Stimulated activated effector memory CD8-positive, alpha-beta T cell treated with anti-CD3 and anti-CD28 coated beads, Interleukin-12 subunit alpha, Interleukin-12 subunit beta, amount 100 ng/mL, for 72 hours (primary cell): ENCODE results near the gene CREB3L2.
A peak's percentile ranks its signal among the peaks of the same experiment; 100 is the strongest.
"Not testable (repeated sequence)": the region's sequence is repeated elsewhere in the genome, so short reads cannot be mapped to it uniquely, and the experiment has no call there.

Experiments used
- ATAC-seq: fragments of 150-1000 bp; cut with Tn5 transposase; 2 replicates; pipeline ENCODE4 v1.10.0; 2021
- DNase-seq, 2 donors: peaks; one replicate each; pipeline ENCODE4 v3.0.0; 2021 to 2022; ENCODE audit warnings: low spot score in 2 of 2
- H3K27ac Mint-ChIP-seq: one replicate; pipeline ENCODE4 v1.8.0; 2022; ENCODE audit warnings: mild to moderate bottlenecking, mixed read lengths
- H3K36me3 Mint-ChIP-seq: one replicate; pipeline ENCODE4 v1.8.0; 2022; ENCODE audit warnings: mild to moderate bottlenecking, mixed read lengths
- H3K4me1 Mint-ChIP-seq: one replicate; pipeline ENCODE4 v1.8.0; 2022; ENCODE audit warnings: mixed read lengths
- H3K4me3 Mint-ChIP-seq: one replicate; pipeline ENCODE4 v1.8.0; 2022; ENCODE audit warnings: mild to moderate bottlenecking, mixed read lengths
- H3K9me3 Mint-ChIP-seq: one replicate; pipeline ENCODE4 v1.8.0; 2022; ENCODE audit warnings: mixed read lengths

CREB3L2 gene

DNA sequence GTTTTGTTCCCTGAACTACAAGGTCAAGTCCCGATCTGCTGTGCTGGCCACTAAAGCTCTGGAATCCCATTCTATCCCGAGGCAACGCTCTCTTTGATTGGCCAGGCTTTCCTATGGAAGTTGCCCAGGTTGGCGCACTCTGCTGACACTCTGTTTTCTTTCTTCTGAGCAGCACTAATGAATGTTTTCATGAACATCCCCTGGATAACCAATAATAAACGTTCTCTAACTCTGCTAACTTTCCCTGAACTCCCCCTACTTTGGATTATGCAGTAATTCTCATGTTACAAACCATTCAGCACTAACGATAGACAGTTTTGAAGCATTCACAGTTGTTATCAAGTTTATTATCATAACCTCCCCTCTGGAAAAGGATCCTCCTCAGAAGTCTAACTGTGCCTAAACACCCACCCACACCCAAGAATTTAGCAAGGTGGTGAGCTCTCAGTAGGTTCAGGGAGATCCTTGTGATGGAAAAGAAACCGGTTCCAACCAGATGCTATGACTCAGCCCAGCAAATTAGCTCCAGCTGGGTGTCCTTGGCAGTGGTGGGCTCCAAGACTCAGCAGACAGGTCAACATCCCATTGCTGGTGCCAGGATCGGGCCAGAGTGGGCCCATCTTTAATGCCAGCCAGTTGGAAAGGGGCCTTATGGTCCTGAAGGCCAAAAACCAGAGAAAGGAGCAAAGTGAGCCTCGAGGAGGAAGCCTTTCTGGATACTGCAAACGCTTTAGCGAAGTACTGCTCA is 68.4 kb downstream of the CREB3L2 start:
- no peak for ATAC-seq
- no peak overlapping the region for H3K4me3 Mint-ChIP-seq

DNA sequence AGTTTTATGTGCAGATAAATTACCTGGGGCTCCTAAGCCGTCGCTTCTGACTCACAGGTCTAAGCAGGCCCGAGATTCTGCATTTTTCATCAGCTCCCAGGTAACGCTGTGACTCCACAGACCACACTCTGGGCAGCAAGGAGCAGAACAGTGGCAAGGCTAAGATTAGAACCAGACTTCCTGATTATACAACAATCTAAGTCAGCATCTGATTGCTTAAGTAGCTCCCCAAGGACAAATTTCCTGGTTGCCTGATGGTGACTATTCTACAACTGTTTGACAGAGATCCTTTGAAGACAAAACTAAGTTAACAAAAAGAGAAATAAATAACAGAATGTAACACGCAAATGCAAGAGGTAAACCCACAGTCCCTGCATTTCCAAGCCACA is 69.0 kb downstream of the CREB3L2 start:
- H3K4me1 Mint-ChIP-seq, result peaks cover 61% of the 10 kb centered on the region
- H3K27ac Mint-ChIP-seq, result peak overlapping the region; percentile 79
- DNase-seq, result no peak

More for the DNA sequence above, 68.4 kb downstream of the CREB3L2 start:
- Mint-ChIP-seq H3K27ac (peak overlapping the region; percentile 79), H3K36me3 (peaks cover 7% of the 10 kb centered on the region), H3K4me1 (peaks cover 61% of the 10 kb centered on the region), H3K9me3 (no peaks in the 10 kb centered on the region)
- DNase-seq, result no peak

DNA sequence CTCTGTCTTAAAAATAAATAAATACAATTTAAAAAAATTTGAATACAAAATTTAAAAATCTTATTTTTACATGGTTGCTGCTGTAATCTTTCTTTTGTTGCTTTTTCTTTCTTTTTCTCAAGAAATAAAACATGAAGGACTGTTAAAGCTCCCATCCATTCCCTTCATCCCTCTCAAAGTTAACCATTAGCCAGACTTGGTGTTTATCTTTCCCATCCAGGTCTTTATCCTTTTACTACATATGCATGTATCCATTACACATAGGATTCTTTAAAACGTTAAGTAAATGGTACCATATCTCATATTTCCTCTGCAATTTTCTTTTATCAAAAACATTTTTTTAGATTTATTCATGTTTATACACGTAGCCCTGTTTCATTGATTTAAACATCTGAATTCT is 70.1 kb downstream of the CREB3L2 start:
- peak overlapping the region; percentile 79 for H3K27ac Mint-ChIP-seq
- DNase-seq, result no peak
- no peak overlapping the region for H3K4me3 Mint-ChIP-seq
- no peak for ATAC-seq
- H3K36me3 Mint-ChIP-seq, result peaks cover 20% of the 10 kb centered on the region
- H3K4me1 Mint-ChIP-seq, result peaks cover 61% of the 10 kb centered on the region
- H3K9me3 Mint-ChIP-seq, result no peaks in the 10 kb centered on the region

More for the DNA sequence above, 69.0 kb downstream of the CREB3L2 start:
- Mint-ChIP-seq H3K9me3 (no peaks in the 10 kb centered on the region), H3K36me3 (peaks cover 9% of the 10 kb centered on the region), H3K4me3 (no peak overlapping the region)
- no peak for ATAC-seq

DNA sequence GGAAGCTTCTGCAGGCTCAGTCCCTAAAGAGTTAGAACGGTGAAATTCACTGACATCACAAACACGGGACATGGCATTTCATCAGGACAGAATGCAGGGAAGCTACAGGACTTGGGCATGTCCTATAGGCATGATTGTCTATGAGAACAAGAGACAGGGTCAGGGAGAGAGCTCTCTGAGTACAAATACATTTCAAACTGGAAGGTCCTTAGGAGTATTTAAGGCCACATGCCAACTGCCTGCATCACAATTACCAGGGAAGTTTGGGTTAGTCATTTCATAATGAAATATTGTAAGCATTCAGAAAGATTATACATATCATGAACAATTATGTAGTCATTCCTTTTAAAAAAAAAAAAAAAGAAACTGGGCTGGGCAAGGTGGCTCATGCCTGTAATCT is 71.3 kb downstream of the CREB3L2 start:
- ATAC-seq, result peak; percentile 81
- DNase-seq, result no peak
- Mint-ChIP-seq H3K36me3 (peaks cover 32% of the 10 kb centered on the region), H3K9me3 (no peaks in the 10 kb centered on the region), H3K4me3 (no peak overlapping the region), H3K27ac (peak overlapping the region; percentile 61), H3K4me1 (peaks cover 53% of the 10 kb centered on the region)

DNA sequence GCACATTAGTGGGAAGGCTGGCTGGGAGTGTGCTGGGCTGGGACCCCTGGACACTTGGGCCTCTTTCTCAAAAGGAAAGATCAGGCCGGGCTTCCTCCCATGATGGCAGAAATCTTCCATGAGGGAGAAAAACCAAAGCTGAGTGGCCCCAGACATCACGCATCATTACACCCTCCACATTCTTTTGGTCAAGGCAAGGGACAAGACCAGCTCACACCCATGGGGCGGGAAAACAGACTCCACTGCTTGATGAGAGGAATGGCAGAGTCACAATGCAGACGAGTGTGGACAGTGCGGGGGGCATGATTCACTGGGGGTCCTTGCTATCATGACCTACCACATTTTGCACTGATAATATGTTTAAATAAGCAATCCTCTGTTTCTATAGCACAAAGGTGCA is 73.3 kb downstream of the CREB3L2 start:
- ATAC-seq (no peak), DNase-seq (no peak)
- Mint-ChIP-seq H3K4me1 (peaks cover 55% of the 10 kb centered on the region), H3K9me3 (no peaks in the 10 kb centered on the region), H3K27ac (no peak overlapping the region), H3K4me3 (no peak overlapping the region), H3K36me3 (peaks cover 50% of the 10 kb centered on the region)

DNA sequence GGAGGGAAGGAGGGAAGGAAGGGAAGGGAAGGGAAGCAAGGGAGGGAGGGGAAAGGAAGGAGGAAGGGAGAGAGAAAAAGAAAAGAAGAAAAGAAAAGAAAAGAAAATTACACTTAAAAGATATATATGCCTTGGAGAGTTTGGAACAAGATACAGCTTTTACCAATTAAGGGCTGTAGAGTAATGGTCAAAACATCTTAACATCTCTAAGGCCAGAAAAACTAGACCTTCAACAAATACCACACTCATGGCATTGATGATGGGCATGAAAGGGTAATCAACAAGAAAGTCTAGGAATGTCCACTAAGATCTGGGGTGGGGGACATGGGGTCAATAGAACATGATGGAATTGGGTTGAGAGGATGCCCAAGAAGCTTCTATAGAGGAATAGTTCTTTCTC is 74.5 kb downstream of the CREB3L2 start:
- no peak for ATAC-seq
- no peak for DNase-seq
- H3K4me3 Mint-ChIP-seq, result no peak overlapping the region
- no peaks in the 10 kb centered on the region for H3K9me3 Mint-ChIP-seq
- peaks cover 56% of the 10 kb centered on the region for H3K4me1 Mint-ChIP-seq
- H3K36me3 Mint-ChIP-seq, result peaks cover 57% of the 10 kb centered on the region
- peak overlapping the region; percentile 23 for H3K27ac Mint-ChIP-seq

DNA sequence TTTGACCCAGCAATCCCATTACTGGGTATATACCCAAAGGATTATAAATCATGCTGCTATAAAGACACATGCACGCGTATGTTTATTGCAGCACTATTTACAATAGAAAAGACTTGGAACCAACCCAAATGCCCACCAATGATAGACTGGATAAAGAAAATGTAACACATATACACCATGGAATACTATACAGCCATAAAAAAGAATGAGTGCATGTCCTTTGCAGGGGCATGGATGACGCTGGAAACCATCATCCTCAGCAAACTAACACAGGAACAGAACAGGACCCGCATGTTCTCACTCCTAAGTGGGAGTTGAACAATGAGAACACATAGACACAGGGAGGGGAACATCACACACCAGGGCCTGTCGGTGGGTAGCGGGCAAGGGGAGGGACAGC is 75.7 kb downstream of the CREB3L2 start:
- peaks cover 60% of the 10 kb centered on the region for H3K4me1 Mint-ChIP-seq

DNA sequence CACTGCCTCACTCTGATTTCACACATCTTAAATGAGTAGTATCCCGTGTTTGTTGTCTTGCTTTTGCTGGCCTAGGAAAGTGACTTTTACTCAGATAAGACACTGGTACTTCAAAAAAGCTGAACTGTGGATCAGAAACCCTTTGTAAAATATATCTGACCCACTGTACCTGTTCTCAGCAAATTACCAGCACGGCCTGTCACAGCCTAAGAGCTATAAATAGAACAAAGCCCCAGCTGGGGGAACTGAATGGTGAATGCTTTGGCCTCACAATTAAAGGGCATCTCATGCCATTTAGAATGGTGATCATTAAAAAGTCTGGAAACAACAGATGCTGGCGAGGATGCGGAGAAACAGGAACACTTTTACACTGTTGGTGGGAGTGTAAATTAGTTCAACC is 76.1 kb downstream of the CREB3L2 start:
- Mint-ChIP-seq H3K27ac (peak overlapping the region; percentile 73), H3K4me1 (peaks cover 62% of the 10 kb centered on the region), H3K4me3 (no peak overlapping the region), H3K36me3 (peaks cover 53% of the 10 kb centered on the region), H3K9me3 (no peaks in the 10 kb centered on the region)
- DNase-seq, result no peak
- no peak for ATAC-seq

More for the DNA sequence above, 75.7 kb downstream of the CREB3L2 start:
- not testable (repeated sequence) for DNase-seq, H3K9me3 Mint-ChIP-seq, H3K4me3 Mint-ChIP-seq, H3K27ac Mint-ChIP-seq, ATAC-seq
- H3K36me3 Mint-ChIP-seq, result peaks cover 49% of the 10 kb centered on the region

DNA sequence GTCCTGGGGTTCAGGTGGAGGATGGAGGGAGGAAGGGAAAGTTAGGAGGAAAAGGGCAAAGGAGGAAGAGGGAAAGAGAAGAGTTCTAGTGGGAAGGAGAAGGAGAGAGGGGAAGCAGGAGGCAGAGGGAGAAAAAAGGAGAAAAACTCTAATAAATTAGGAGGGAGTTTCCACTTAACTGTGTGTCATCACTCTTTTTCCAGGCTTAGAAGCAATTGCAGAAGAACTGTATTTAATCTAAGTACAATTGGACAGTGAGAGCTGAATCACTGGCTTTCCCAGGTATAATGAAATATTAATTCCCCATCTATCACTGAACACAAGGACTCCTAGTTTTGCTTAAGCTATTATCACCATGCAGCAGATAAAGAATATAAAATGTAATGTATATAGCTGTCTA is 76.8 kb downstream of the CREB3L2 start:
- Mint-ChIP-seq H3K4me1 (peaks cover 59% of the 10 kb centered on the region), H3K4me3 (no peak overlapping the region), H3K9me3 (no peaks in the 10 kb centered on the region), H3K36me3 (peaks cover 56% of the 10 kb centered on the region), H3K27ac (peak overlapping the region; percentile 73)
- DNase-seq, result no peak
- ATAC-seq, result no peak

DNA sequence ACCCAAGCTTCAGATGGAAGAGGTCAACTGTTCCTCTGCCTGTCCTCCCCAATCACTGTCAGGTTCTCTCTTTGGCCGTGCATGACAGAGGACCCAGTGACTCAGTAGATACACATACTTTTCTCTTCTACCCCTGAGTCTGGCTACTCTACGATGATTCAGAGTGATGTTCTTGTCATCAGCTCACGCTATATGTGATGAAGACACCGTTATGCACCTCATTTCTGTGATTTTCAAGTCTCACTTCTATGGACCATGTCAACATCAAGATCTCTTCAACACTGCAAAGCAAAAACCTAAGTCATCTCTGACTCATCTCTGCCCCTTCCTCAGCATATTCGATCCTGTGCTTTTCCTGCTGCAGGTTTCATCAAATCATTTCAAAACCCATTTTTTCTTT is 78.5 kb downstream of the CREB3L2 start:
- DNase-seq (no peak), ATAC-seq (peak; percentile 99)
- peaks cover 56% of the 10 kb centered on the region for H3K36me3 Mint-ChIP-seq
- no peaks in the 10 kb centered on the region for H3K9me3 Mint-ChIP-seq
- no peak overlapping the region for H3K4me3 Mint-ChIP-seq
- peak overlapping the region; percentile 73 for H3K27ac Mint-ChIP-seq
- peaks cover 60% of the 10 kb centered on the region for H3K4me1 Mint-ChIP-seq

DNA sequence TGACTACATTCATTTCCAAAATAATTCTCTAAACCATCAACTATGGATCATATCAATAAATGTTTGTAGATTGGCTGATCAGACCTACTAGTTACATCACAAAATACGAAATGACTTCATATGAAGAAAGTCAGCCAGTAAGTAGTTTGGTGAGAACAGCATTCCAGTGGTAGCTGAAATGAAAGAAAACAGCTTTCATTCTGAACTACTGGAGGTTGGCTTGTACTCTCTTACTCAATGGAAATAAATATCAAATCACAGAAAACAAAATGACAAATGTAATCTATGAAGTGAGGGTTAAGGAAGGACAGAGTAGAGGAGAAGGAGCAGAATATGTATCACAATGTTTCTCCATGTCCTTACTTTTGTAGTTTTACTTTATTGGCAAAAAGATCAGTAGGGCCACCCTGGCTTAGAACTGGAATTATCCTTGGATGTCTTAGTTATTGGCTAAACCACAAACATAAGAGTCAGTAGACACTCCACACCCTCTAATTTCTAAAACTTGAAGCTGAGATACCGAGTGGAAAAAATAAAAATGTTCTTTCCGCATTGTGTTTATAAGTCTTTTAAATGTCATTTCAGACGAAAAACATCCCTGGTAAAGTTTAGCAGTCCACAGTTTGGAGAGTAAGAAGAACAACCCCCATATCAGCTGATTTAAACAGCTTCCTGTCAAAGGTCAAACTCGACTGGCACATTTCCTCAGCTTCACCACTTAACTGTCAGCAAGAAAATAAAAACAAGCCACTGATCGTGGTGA is 81.1 kb downstream of the CREB3L2 start:
- DNase-seq, result no peak
- Mint-ChIP-seq H3K9me3 (no peaks in the 10 kb centered on the region), H3K4me3 (peak overlapping the region; percentile 44), H3K4me1 (peaks cover 74% of the 10 kb centered on the region), H3K36me3 (peaks cover 43% of the 10 kb centered on the region), H3K27ac (peak overlapping the region; percentile 91)
- ATAC-seq, result no peak

DNA sequence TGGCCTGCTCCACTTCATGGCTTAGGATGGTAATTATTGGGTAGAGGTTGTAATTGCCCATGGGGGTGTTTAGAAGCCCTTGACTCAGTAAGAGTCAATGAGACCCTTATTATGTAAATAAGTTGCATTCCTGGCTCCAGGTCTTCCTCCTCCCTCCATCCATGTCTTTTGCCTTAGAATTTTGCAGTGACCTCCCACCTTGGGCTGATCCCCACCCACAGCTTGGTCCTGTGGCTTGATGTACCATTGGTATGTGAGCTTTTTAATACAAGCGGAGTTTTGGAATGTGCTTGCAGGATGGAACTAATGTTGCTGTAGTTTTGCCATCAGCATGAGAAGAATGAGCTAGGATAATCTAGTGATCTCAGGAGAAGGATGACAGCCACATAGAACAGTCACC is 81.9 kb downstream of the CREB3L2 start:
- DNase-seq (no peak), ATAC-seq (no peak)
- Mint-ChIP-seq H3K27ac (no peak overlapping the region), H3K4me1 (peaks cover 66% of the 10 kb centered on the region), H3K4me3 (no peak overlapping the region), H3K9me3 (no peaks in the 10 kb centered on the region), H3K36me3 (peaks cover 43% of the 10 kb centered on the region)

DNA sequence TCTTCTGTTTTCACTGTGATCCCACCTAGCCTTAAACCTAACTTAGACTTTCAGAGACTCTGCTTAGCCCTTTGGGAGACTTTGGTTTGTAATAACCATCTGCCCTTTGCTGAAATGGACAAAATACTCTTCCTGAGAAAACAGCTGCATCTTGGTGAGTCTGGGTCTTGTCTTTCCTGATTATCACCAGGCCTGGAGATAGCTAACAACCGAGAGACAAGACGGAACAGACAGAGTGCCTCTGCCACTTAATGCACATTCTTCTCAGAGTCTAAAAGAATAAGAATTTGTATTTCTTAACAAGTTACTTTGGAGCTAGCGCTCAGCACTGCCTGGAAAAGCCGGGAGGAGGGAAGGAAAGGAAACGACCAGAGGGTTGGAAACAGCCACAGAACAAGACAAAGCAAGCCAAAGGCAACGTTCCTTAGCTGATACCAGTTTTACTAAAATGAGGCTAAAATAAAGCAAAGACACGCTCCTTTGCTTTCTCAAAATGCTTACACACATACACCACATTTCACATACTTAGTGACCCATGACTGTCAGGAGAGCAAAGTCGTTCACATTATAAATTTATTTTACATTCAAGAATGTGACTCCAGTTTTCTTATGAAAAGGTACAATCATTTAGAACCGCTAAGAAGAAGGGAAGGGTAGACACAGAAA is 84.8 kb downstream of the CREB3L2 start:
- peak overlapping the region; percentile 79 for H3K27ac Mint-ChIP-seq
- no peaks in the 10 kb centered on the region for H3K9me3 Mint-ChIP-seq
- peaks cover 37% of the 10 kb centered on the region for H3K4me1 Mint-ChIP-seq
- ATAC-seq, result no peak
- H3K36me3 Mint-ChIP-seq, result peaks cover 53% of the 10 kb centered on the region
- H3K4me3 Mint-ChIP-seq, result no peak overlapping the region
- DNase-seq, result no peak

DNA sequence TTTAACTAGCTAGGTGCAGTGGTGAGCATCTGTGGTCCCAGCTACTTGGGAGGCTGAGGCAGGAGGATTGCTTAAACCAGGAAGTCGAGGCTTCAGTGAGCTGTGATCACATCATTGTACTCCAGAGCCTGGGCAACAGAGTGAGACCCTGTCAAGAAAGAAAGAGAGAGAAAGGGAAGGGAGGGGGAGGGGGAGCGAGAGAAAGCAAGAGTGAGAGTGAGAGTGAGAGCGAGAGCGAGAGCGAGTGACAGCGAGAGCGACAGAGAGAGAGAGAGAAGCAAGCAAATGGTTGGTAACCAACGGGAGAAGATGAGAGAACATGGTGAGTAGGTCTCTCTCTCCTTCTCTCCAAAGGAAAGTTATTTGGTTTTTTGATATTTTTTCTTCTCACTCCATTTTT is 85.3 kb downstream of the CREB3L2 start:
- peak overlapping the region; percentile 79 for H3K27ac Mint-ChIP-seq

DNA sequence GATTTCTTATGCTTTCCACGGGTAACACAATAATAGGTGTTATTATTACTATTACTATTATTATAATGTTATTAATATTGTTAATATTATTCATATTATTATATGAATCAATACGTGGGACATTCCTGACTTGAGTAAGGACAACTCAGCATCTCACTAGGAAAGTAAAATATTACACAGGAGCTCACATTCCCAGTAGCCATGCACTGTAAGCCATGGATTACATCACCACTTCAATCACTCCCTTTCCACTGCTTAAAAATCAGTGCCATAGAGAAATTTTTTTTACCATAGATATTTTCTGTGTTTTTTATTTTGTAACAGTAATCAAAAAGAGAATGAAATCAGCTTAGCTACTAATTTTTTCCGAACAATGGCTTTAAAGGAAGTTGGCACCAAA is 86.6 kb downstream of the CREB3L2 start:
- Mint-ChIP-seq H3K36me3 (peaks cover 63% of the 10 kb centered on the region), H3K9me3 (no peaks in the 10 kb centered on the region), H3K4me1 (peaks cover 21% of the 10 kb centered on the region), H3K4me3 (no peak overlapping the region), H3K27ac (no peak overlapping the region)
- DNase-seq (no peak), ATAC-seq (no peak)

More for the DNA sequence above, 85.3 kb downstream of the CREB3L2 start:
- peaks cover 32% of the 10 kb centered on the region for H3K4me1 Mint-ChIP-seq
- ATAC-seq (no peak), DNase-seq (no peak)
- no peaks in the 10 kb centered on the region for H3K9me3 Mint-ChIP-seq
- H3K4me3 Mint-ChIP-seq, result no peak overlapping the region
- H3K36me3 Mint-ChIP-seq, result peaks cover 58% of the 10 kb centered on the region
